Panc1 (cell line): ENCODE results near the gene AGER.

Source experiments
- POLR2AphosphoS5 ChIP-seq: IDR thresholded peaks from 2 replicates; pipeline ENCODE4 v1.6.1; 2012; ENCODE audit warnings: mild to moderate bottlenecking, low read depth, low read length, moderate library complexity
- SIN3A ChIP-seq: IDR thresholded peaks from 2 replicates; pipeline ENCODE4 v1.6.1; 2012; ENCODE audit warnings: low read depth, mild to moderate bottlenecking, low read length, moderate library complexity, borderline replicate concordance; ENCODE audit not compliant: insufficient read depth
- TF ChIP-seq, protein P1 (sequence below): fragments of 450-650 bp; IDR thresholded peaks from 2 replicates; pipeline ENCODE4 v1.5.1; 2017; ENCODE audit warnings: mild to moderate bottlenecking
- TF ChIP-seq, protein P2 (sequence below), 2 experiments: IDR thresholded peaks; 2 replicates each; pipeline ENCODE4 v1.6.1; 2011 to 2012; ENCODE audit warnings: low read depth in 2 of 2, control low read depth in 1 of 2, low read length in 1 of 2, mild to moderate bottlenecking in 1 of 2, moderate library complexity in 1 of 2; ENCODE audit not compliant: insufficient read depth in 1 of 2

DNA sequence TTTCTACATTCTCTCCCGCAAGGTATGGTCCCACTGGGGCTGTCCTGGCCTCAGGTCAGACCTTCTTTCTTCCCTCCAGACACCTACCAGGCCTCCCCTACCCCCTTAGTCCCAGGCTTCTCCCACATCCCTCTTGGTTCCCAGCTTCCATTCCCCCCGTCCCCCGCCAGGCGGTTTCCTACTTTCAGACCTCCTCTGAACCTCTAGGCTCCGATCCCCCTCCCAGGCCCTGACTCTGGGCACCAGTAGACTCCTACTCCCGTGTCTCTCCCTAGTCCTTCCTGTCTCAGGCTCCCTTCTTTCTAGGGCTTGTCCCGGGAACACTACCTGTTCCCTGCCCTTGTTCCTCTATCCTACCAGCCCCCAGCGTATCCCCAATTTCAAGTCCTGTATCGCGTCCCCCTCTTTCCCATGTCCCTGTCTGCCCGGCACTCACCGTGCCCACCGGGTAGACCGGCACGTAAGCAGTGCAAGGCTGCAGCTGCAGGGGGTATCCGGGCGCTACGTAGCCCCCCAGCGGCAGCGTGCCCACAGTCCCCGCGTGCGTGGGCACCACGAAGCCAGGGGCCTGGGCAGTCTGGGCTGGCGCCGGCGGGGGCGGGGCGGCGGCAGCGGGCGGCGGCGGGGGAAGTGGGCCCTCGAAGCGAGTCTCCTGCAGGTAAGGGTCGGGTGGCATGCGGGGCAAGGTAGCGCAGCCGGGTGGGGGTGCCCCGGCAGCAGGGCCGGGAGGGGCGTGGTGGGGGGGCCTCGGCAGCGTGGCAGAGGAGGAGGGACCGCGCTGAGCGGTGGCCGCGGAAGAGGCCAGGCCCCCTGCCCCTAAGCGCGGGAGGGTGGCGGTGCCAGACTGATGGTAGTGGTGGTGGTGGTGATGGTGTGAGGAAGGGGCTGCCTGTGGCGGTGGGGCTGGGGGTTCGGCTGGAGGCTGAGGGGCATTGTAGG lies 33.9 kb downstream of the AGER start:
- TF ChIP-seq, protein P1, sequence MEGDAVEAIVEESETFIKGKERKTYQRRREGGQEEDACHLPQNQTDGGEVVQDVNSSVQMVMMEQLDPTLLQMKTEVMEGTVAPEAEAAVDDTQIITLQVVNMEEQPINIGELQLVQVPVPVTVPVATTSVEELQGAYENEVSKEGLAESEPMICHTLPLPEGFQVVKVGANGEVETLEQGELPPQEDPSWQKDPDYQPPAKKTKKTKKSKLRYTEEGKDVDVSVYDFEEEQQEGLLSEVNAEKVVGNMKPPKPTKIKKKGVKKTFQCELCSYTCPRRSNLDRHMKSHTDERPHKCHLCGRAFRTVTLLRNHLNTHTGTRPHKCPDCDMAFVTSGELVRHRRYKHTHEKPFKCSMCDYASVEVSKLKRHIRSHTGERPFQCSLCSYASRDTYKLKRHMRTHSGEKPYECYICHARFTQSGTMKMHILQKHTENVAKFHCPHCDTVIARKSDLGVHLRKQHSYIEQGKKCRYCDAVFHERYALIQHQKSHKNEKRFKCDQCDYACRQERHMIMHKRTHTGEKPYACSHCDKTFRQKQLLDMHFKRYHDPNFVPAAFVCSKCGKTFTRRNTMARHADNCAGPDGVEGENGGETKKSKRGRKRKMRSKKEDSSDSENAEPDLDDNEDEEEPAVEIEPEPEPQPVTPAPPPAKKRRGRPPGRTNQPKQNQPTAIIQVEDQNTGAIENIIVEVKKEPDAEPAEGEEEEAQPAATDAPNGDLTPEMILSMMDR = no peak
- TF ChIP-seq SIN3A = no peak
- no peak for TF ChIP-seq POLR2AphosphoS5
- TF ChIP-seq, protein P2, sequence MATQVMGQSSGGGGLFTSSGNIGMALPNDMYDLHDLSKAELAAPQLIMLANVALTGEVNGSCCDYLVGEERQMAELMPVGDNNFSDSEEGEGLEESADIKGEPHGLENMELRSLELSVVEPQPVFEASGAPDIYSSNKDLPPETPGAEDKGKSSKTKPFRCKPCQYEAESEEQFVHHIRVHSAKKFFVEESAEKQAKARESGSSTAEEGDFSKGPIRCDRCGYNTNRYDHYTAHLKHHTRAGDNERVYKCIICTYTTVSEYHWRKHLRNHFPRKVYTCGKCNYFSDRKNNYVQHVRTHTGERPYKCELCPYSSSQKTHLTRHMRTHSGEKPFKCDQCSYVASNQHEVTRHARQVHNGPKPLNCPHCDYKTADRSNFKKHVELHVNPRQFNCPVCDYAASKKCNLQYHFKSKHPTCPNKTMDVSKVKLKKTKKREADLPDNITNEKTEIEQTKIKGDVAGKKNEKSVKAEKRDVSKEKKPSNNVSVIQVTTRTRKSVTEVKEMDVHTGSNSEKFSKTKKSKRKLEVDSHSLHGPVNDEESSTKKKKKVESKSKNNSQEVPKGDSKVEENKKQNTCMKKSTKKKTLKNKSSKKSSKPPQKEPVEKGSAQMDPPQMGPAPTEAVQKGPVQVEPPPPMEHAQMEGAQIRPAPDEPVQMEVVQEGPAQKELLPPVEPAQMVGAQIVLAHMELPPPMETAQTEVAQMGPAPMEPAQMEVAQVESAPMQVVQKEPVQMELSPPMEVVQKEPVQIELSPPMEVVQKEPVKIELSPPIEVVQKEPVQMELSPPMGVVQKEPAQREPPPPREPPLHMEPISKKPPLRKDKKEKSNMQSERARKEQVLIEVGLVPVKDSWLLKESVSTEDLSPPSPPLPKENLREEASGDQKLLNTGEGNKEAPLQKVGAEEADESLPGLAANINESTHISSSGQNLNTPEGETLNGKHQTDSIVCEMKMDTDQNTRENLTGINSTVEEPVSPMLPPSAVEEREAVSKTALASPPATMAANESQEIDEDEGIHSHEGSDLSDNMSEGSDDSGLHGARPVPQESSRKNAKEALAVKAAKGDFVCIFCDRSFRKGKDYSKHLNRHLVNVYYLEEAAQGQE (IDR thresholded peaks at IDR 0.05; ENCODE audit: insufficient read depth in 1 of 2, low read depth in 2 of 2, low read length in 1 of 2) = no peak
